ENCODE results near the gene OXSR1.

DNA sequence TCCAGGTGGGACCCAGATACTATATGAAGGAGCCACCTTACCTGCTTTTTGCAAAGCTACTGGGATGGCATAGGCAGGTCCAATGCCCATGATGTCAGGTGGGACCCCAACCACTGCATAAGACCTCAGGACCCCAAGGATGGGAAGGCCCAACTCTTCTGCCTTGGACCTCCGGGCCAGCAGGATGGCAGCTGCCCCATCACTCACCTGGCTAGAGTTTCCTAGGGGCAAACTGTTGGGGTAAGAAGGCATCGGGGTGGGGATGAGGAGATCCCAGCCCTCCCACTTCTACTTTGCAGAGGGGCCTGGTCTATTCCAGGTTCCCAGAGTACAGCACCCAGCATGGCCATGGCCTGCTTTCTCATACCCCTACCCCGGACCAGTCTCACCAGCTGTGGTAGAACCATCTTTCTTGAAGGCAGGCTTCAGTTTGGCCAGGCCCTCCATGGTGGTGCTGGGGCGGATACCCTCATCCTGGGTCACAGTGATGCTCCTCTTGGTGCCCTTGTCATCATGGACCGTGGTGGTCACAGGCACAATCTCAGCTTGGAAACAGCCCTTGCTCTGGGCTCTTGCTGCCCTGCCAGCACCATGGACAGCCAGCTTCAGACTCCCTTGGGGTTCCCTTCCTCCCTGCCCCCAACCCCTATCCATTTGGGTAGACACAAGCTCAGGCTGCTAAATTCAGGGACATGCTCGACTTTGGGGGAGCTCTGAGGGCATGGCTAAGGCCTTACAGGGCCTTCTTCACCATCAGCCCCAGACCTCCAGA, 39.0 kb upstream of the OXSR1 start:
- no peak for TF ChIP-seq POLR2A (IDR thresholded peaks at IDR 0.05)
- TF ChIP-seq, protein P1, sequence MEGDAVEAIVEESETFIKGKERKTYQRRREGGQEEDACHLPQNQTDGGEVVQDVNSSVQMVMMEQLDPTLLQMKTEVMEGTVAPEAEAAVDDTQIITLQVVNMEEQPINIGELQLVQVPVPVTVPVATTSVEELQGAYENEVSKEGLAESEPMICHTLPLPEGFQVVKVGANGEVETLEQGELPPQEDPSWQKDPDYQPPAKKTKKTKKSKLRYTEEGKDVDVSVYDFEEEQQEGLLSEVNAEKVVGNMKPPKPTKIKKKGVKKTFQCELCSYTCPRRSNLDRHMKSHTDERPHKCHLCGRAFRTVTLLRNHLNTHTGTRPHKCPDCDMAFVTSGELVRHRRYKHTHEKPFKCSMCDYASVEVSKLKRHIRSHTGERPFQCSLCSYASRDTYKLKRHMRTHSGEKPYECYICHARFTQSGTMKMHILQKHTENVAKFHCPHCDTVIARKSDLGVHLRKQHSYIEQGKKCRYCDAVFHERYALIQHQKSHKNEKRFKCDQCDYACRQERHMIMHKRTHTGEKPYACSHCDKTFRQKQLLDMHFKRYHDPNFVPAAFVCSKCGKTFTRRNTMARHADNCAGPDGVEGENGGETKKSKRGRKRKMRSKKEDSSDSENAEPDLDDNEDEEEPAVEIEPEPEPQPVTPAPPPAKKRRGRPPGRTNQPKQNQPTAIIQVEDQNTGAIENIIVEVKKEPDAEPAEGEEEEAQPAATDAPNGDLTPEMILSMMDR (IDR thresholded peaks at IDR 0.05) = no peak
